Type B pancreatic cell (in vitro differentiated cells): ENCODE results near the gene PARD6G. TPM values are rescaled to one million over a fixed set of nuclear protein-coding genes. Genes with fewer than 3 reads are reported as not detected.
"Not testable (repeated sequence)": the region's sequence is repeated elsewhere in the genome, so short reads cannot be mapped to it uniquely, and the experiment has no call there.

Experiments used
- DNase-seq: peaks from one replicate; pipeline ENCODE4 v3.0.0; 2021; ENCODE audit warnings: mixed read lengths; ENCODE audit not compliant: unreplicated experiment; ENCODE audit errors: extremely low spot score
- H3K27ac Mint-ChIP-seq: 2 replicates; pipeline ENCODE4 v1.8.0; 2021; ENCODE audit warnings: mild to moderate bottlenecking, mixed read lengths
- H3K27me3 Mint-ChIP-seq: 2 replicates; pipeline ENCODE4 v1.8.0; 2021; ENCODE audit warnings: mixed read lengths
- H3K36me3 Mint-ChIP-seq: 2 replicates; pipeline ENCODE4 v1.8.0; 2021; ENCODE audit warnings: mixed read lengths
- H3K4me1 Mint-ChIP-seq: one replicate; pipeline ENCODE4 v1.8.0; 2021; ENCODE audit warnings: mixed read lengths; ENCODE audit not compliant: unreplicated experiment
- H3K4me3 Mint-ChIP-seq: 2 replicates; pipeline ENCODE4 v1.8.0; 2021; ENCODE audit warnings: mild to moderate bottlenecking, mixed read lengths
- H3K9me3 Mint-ChIP-seq: 2 replicates; pipeline ENCODE4 v1.8.0; 2021; ENCODE audit warnings: mixed read lengths
- total RNA-seq: library from RNA; stranded (reverse); gene quantifications from 2 replicates; pipeline ENCODE4 v1.2.1, GENCODE V29; 2021; ENCODE audit warnings: low replicate concordance
- TF ChIP-seq, protein P1 (sequence below): fragments of 200-600 bp; sonication (generic); conservative IDR thresholded peaks from 2 replicates; pipeline ENCODE4 v1.5.0; 2021; ENCODE audit warnings: antibody characterized with exemption, mild to moderate bottlenecking

The PARD6G gene
- total RNA-seq, 1 donor from 2014 or later, result 21.8 TPM

DNA sequence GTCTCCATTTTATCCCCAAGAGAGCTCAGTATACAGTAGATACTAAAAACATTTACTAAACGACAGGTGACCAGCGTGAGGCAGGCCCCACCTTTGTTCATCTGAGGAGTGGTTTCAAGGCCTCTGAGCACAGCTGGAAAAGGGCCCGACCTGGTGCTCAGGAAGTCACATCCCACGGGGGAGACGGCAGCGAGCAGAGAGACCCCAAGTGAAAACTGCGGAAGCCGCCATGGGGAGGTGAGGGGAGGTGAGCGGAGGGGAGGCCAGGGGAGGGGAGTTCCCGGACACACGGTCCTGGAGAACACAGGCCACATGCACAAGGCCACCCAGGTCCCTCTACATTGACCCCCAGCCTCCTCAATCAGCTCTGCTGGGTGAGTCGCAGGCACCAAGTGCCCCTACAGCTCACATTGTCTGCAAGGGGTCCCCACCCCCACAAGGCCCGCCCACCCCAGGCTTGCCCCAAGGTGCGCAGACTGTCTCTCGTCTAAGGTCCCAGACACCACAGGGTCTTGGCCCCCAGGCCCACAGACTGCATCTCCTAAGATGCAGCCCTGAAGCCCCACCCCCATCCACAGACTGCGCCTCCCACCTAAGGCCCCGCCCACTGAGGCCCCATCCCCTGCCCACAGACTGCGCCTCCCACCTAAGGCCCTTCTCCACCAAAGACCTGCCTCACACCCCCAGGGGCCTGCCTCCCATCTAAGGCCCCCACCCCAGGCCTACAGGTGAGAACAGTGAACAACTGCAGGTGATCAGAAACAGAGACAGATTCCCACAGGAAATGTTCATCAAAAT is 19.1 kb downstream of the PARD6G start:
- peaks cover 3% of the 10 kb centered on the region for H3K36me3 Mint-ChIP-seq
- H3K27me3 Mint-ChIP-seq, result no peaks in the 10 kb centered on the region
- no peaks in the 10 kb centered on the region for H3K9me3 Mint-ChIP-seq
- no peak for DNase-seq
- H3K27ac Mint-ChIP-seq, result no peak overlapping the region
- H3K4me1 Mint-ChIP-seq, result peaks cover 26% of the 10 kb centered on the region
- TF ChIP-seq, protein P1, sequence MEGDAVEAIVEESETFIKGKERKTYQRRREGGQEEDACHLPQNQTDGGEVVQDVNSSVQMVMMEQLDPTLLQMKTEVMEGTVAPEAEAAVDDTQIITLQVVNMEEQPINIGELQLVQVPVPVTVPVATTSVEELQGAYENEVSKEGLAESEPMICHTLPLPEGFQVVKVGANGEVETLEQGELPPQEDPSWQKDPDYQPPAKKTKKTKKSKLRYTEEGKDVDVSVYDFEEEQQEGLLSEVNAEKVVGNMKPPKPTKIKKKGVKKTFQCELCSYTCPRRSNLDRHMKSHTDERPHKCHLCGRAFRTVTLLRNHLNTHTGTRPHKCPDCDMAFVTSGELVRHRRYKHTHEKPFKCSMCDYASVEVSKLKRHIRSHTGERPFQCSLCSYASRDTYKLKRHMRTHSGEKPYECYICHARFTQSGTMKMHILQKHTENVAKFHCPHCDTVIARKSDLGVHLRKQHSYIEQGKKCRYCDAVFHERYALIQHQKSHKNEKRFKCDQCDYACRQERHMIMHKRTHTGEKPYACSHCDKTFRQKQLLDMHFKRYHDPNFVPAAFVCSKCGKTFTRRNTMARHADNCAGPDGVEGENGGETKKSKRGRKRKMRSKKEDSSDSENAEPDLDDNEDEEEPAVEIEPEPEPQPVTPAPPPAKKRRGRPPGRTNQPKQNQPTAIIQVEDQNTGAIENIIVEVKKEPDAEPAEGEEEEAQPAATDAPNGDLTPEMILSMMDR, result no peak
- H3K4me3 Mint-ChIP-seq, result no peak overlapping the region

DNA sequence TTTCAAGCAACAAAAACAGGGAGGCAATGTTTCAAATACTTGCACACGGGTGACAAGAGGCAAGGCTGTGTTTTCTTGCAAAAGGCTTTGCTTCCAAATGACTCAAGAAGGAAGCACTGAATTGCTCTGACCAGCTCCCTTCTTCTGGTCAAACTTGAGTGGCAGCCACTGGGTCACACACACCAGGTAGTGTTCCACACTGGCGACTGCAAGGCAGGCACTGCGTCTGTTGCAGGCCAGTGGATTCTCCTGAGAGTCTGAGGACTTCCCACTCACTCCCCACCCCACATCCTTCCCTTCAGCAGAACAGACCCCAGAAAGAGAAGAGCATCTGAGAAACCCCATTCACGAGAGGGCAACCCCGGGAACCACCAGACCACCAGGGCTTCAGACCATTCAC is 19.8 kb downstream of the PARD6G start:
- TF ChIP-seq, protein P1, result no peak
- Mint-ChIP-seq H3K27me3 (no peaks in the 10 kb centered on the region), H3K27ac (peak overlapping the region; percentile 61), H3K4me3 (no peak overlapping the region), H3K36me3 (peaks cover 3% of the 10 kb centered on the region), H3K9me3 (no peaks in the 10 kb centered on the region), H3K4me1 (peaks cover 21% of the 10 kb centered on the region)
- no peak for DNase-seq

DNA sequence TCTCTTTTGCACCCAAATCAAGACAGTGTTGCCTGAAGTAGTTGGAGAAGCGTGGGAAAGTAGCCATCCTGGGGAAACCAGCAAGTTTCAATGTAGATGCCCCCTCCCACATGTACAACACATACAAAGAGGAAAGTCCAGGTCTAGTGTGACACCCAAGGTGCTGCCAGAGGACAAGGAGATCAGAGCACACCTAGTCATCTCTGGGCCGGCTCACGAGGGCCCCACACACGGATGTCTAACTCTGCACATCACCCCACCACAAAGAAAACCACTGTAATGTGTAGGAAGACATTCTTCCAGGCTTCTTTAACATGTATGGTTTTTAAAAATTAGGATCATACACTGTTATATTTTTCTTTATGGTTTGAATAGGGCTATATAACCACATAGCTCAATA is 21.6 kb downstream of the PARD6G start:
- peaks cover 17% of the 10 kb centered on the region for H3K4me1 Mint-ChIP-seq
- DNase-seq, result no peak
- no peaks in the 10 kb centered on the region for H3K27me3 Mint-ChIP-seq
- H3K27ac Mint-ChIP-seq, result no peak overlapping the region
- peaks cover 9% of the 10 kb centered on the region for H3K9me3 Mint-ChIP-seq
- no peak overlapping the region for H3K4me3 Mint-ChIP-seq
- H3K36me3 Mint-ChIP-seq, result peaks cover 12% of the 10 kb centered on the region
- TF ChIP-seq, protein P1, result no peak

DNA sequence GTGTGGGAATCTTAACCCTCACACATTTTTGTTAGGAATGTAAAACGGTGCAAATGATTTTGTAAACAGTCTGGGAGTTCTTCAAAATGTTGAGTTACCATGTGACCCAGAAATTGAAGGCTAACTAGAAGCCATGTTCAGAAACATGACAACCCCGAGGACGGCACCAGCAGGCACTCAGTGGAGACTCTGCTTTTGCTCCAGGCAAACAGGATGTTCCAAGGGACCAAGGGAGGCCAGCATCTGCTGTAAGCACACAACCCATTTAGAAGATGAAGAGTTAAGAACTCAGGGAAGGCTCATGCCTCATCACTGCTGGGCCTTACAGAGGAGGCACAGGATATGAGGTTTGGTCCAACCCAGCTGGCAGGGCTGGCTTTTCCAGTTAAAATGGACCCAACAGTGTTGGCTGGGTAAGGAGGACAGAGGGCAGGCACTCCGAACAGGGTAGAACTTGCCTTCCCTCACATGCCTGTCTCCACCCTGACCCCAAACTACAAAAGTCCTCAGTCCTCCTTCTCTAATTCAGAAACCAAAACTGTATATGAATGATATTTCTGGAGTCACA is 23.6 kb downstream of the PARD6G start:
- H3K4me3 Mint-ChIP-seq, result no peak overlapping the region
- TF ChIP-seq, protein P1, result no peak
- no peak for DNase-seq

DNA sequence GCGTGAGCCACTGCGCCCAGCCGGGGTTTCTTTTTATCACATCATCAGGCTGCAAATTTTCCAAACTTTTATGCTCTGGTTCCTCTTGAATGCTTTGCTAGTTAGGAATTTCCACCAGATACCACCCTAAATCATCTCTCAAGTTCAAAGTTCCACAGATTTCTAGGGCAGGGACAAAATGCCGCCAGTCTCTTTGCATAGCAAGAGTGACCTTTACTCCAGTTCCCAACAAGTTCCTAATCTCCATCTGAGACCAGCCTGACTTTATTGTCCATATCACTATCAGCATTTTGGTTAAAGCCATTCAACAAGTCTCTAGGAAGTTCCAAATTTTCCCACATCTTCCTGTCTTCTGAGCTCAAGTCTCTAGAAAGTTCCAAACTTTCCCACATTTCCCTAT is 27.8 kb downstream of the PARD6G start:
- H3K27ac Mint-ChIP-seq, H3K9me3 Mint-ChIP-seq, H3K4me3 Mint-ChIP-seq, H3K27me3 Mint-ChIP-seq, H3K4me1 Mint-ChIP-seq, H3K36me3 Mint-ChIP-seq, DNase-seq: not testable (repeated sequence)

More for the DNA sequence above, 23.6 kb downstream of the PARD6G start:
- Mint-ChIP-seq H3K4me1 (peaks cover 17% of the 10 kb centered on the region), H3K27ac (no peak overlapping the region), H3K9me3 (peaks cover 9% of the 10 kb centered on the region), H3K36me3 (peaks cover 12% of the 10 kb centered on the region), H3K27me3 (no peaks in the 10 kb centered on the region)
